Purkinje cell (primary cell): ENCODE data around the gene LRRC45. TPM values are rescaled to one million over a fixed set of nuclear protein-coding genes. Genes with fewer than 3 reads are reported as not detected.

Experiments used
- polyA plus RNA-seq: library from polyadenylated mRNA; unstranded; fragments of >200 nt; fragmentation: Nextera tagmentation; gene quantifications from 2 replicates; pipeline ENCODE4 v1.2.1, GENCODE V29; 2014

LRRC45 gene
- polyA plus RNA-seq: not detected in 2 replicates

GRCh38 chr17:82022981-82023446 lies at the start of gene LRRC45:
Gene LRRC45, plus strand, starts transcription at chr17:82023305. Its CDS starts 339 bp downstream, at chr17:82023644.

GRCh38 chr17:81977211-81977808 lies 45.8 kb upstream of the LRRC45 start, which contains the start of gene ASPSCR1:
Gene ASPSCR1, plus strand, starts transcription at chr17:81977629. Its CDS starts 18 bp downstream, at chr17:81977647.

GRCh38 chr17:82022310-82022980 lies 660 bp upstream of the LRRC45 start, which contains the start of gene CENPX:
Gene CENPX, minus strand, starts transcription at chr17:82022878. Its CDS starts 17 bp downstream, at chr17:82022861.

GRCh38 chr17:82031303-82031884 lies 8.3 kb downstream of the LRRC45 start, which contains the start of gene RAC3:
Gene RAC3, plus strand, starts transcription at chr17:82031678. Its CDS starts 84 bp downstream, at chr17:82031762.

GRCh38 chr17:82037092-82037888 lies 14.2 kb downstream of the LRRC45 start, which contains the start of gene DCXR:
Gene DCXR, minus strand, starts transcription at chr17:82037697. Its CDS starts 15 bp downstream, at chr17:82037682.

GRCh38 chr17:82051776-82052637 lies 28.9 kb downstream of the LRRC45 start, which contains the start of the genes GPS1 and RFNG:
Gene GPS1, plus strand, starts transcription at chr17:82051898. Its CDS starts 34 bp downstream, at chr17:82051932.
Gene RFNG, minus strand, starts transcription at chr17:82051811. Its CDS starts 45 bp downstream, at chr17:82051766.

GRCh38 chr17:82065638-82066303 lies 42.7 kb downstream of the LRRC45 start, which contains the start of gene DUS1L:
Gene DUS1L, minus strand, starts transcription at chr17:82065804. Its CDS starts 745 bp downstream, at chr17:82065059.

Other genes with a start within 250 kb of the LRRC45 start
- not detected in 2 replicates for gene GCGR, start 219.2 kb upstream of the LRRC45 start, polyA plus RNA-seq
- gene MCRIP1, start 190.0 kb upstream of the LRRC45 start, polyA plus RNA-seq: 15.2 TPM in 2 replicates
- not detected in 2 replicates for gene PPP1R27, start 188.3 kb upstream of the LRRC45 start, polyA plus RNA-seq
- gene P4HB, start 162.8 kb upstream of the LRRC45 start, polyA plus RNA-seq: 16.9 and 26.2 TPM in 2 replicates
- 17.8 and 18.9 TPM in 2 replicates for gene ARHGDIA, start 152.0 kb upstream of the LRRC45 start, polyA plus RNA-seq
- gene ALYREF, start 131.7 kb upstream of the LRRC45 start, polyA plus RNA-seq: 2.3 and 3.9 TPM in 2 replicates
- gene ANAPC11, start 131.6 kb upstream of the LRRC45 start, polyA plus RNA-seq: 151 and 201 TPM in 2 replicates
- not detected in 2 replicates for gene NPB, start 121.1 kb upstream of the LRRC45 start, polyA plus RNA-seq
- 1.5 and 1.6 TPM in 2 replicates for gene PCYT2, start 111.9 kb upstream of the LRRC45 start, polyA plus RNA-seq
- 2.1 and 2.4 TPM in 2 replicates for gene SIRT7, start 105.1 kb upstream of the LRRC45 start, polyA plus RNA-seq
- 3.9 and 7.6 TPM in 2 replicates for gene MAFG, start 95.6 kb upstream of the LRRC45 start, polyA plus RNA-seq
- gene PYCR1, start 86.0 kb upstream of the LRRC45 start, polyA plus RNA-seq: 1.6 TPM in 1 of 2 replicates, not detected in the other
- gene MYADML2, start 76.1 kb upstream of the LRRC45 start, polyA plus RNA-seq: 0.26 and 0.84 TPM in 2 replicates
- not detected in 2 replicates for gene NOTUM, start 62.1 kb upstream of the LRRC45 start, polyA plus RNA-seq
- 1.0 and 6.4 TPM in 2 replicates for gene ASPSCR1, start 45.7 kb upstream of the LRRC45 start, polyA plus RNA-seq
- 33.3 and 49.2 TPM in 2 replicates for gene CENPX, start 427 bp upstream of the LRRC45 start, polyA plus RNA-seq
- not detected in 2 replicates for gene RAC3, start 8.4 kb downstream of the LRRC45 start, polyA plus RNA-seq
- 74.0 and 147 TPM in 2 replicates for gene DCXR, start 14.4 kb downstream of the LRRC45 start, polyA plus RNA-seq
- 1.4 and 2.1 TPM in 2 replicates for gene RFNG, start 28.5 kb downstream of the LRRC45 start, polyA plus RNA-seq
- gene GPS1, start 28.6 kb downstream of the LRRC45 start, polyA plus RNA-seq: 29.3 and 31.1 TPM in 2 replicates
- gene DUS1L, start 42.5 kb downstream of the LRRC45 start, polyA plus RNA-seq: 11.3 and 13.6 TPM in 2 replicates
- 0.54 and 0.66 TPM in 2 replicates for gene FASN, start 74.9 kb downstream of the LRRC45 start, polyA plus RNA-seq
- 2.7 and 4.0 TPM in 2 replicates for gene CCDC57, start 189.5 kb downstream of the LRRC45 start, polyA plus RNA-seq
- gene SLC16A3, start 205.7 kb downstream of the LRRC45 start, polyA plus RNA-seq: 0.31 TPM in 1 of 2 replicates, not detected in the other